SIG-M5 treated with dmso at 0.1 percent for 504 hours (cell line): ENCODE measurements around the gene CPED1.
A peak's percentile ranks its signal among the peaks of the same experiment; 100 is the strongest.
"Not testable (repeated sequence)": the region's sequence is repeated elsewhere in the genome, so short reads cannot be mapped to it uniquely, and the experiment has no call there.

Experiments used
- DNase-seq: peaks from one replicate; lab custom pipeline; 2025; ENCODE audit not compliant: unreplicated experiment; lab: John Stamatoyannopoulos, UW

CPED1 gene

DNA sequence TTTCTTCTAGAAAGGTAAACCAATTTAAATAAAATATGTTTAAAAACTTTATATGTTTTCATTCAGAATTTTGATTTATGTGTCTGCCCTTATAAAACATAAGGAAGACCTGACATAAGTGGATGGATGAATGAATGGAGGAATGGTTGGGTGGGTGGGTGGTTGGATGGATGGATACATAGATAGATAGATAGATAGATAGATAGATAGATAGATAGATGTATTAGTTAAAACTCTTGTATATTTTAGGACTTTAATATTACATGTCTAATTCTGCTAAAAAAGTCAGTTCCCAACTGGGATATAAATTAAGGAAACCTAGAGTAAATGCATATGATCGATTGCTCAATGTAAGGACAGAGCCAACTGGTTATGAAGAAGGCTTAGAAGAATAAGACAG, 184.0 kb downstream of the CPED1 start:
- no peak for DNase-seq

GRCh38 chr7:121175826-121176225, 187.3 kb downstream of the CPED1 start:
- DNase-seq, result no peak

GRCh38 chr7:121178452-121178851, 189.9 kb downstream of the CPED1 start:
- DNase-seq, result no peak

DNA sequence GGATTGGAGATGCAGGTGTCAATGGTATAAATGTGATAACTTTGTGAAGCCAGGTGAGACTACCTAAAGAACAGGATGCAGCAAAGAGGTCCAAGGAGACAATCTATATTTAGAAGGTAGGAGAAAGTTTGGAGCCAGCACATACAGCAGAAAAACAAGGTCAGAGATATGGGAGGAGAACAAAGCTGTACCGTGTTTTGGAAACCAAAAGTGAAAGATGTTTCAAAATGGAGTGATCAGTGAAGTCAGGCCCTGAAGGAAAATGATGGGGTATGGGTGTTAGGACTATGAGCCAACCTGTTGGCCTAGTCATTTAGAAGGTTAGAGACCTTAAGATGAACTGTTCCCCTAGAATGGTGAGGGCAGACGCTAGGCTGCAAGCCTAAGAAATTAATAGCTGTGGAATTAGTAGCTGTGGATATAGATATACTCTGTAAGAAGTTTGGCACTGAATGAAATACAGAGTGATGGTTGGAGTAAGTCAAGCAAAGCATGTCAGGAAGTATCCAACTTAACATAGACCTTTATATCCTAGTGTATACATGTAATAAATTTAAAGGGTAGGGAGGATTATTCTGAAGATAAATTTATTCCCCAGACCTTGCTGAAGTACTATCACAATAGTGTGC, 190.5 kb downstream of the CPED1 start:
- no peak for DNase-seq

DNA sequence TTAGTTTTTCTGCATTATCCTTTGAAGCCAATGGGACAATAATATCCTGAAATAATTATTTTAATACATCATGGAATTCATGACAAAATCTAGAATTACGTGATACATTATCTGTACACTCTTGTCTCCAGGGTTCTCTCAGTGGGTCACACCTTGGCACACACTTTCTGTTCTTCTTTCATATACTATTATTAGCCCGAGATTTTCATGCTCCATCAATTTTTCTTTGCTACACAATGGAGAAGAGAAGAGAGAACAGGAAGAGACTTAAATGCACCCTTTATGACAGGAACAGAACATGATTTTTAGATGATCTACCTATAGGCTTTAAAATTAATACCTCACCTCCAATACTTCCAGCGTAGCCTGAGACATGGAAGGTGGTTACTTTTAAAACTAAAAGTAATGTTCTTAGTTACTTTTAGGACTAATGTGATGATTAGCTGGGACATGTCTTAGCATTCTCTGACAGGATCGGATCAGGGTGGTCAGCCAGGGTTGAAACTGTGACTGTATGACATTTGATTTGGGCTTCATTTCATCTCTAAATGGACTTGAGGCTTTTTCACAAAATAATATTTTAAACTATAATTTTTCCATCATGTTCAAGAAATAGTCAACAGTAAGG, 192.0 kb downstream of the CPED1 start:
- DNase-seq, result no peak

DNA sequence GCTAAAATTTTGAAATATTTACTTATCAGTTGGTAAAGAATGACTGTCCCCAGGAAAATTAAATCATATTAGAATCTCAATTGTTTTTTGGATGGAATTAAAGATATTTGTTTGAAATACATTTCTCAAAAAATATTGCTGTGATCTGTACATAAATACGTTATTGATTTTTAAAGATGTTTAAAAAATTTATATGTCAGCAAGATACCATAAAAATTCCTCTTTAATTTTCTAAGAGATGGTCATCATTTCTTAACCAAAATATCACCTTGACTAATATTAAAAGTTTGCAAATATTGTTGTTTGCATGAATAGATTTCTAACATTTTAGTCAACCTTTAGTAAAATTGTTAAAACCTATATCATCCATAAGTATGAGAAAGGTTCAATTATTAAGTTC, 192.8 kb downstream of the CPED1 start:
- no peak for DNase-seq

- no peak for DNase-seq
Measured at GRCh38 chr7:121182281-121182680, 193.8 kb downstream of the CPED1 start.

DNA sequence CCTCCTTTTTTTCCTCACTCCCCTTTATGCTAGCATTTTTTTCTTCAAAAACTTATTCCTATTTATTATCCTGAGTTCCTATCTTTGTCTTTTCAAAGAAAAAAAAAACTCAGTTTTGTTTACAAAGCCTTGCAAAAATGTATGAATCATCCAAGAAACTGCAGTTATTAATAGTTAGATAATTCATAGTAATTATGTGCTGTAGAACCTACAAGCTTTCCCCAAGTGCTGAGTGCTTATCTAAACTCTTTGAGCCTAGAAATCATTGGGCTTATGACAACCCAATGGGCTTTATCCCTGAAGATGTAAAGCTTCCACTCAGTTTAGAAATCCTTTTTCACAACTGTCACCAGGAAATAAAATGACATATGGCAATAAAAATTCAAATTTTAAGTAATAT, 194.4 kb downstream of the CPED1 start:
- DNase-seq, result no peak

DNA sequence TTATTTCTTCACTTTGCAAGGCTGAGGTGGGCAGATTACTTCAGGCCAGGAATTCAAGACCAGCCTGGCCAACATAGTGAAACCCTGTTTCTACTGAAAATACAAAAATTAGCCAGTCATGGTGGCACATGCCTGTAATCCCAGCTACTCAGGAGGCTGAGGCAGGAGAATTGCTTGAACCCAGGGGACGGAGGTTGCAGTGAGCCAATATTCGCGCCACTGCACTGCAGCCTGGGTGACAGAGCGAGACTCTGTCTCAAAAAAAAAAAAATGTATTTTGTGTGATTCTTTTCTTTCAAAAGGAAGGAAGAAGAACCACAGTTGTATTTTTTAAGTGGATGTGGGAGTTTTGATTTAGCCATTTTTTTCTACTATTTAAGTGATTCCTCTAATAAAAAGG, 195.4 kb downstream of the CPED1 start:
- DNase-seq, result not testable (repeated sequence)

- DNase-seq, result no peak
Measured at GRCh38 chr7:121186746-121187145, 198.2 kb downstream of the CPED1 start.

DNA sequence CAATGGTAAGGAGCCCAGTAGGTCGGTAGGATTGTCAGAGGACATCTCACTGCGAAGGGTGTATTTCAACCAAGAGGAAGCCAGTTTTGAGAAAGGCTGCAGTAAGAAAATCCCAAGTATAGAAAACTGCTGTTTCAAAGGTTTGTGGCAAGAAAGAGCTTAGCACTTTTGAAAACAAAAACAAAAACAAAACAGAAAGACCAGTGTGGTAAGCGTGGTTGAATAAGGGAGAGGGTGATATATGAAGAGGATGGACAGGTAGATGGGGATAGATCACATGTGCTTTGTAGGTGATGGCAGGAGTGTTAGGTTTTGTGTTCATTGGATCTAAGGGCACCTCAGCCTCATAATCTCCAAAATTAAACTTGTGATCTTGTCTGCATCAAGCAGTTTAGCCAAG, 198.7 kb downstream of the CPED1 start:
- DNase-seq, result no peak

DNA sequence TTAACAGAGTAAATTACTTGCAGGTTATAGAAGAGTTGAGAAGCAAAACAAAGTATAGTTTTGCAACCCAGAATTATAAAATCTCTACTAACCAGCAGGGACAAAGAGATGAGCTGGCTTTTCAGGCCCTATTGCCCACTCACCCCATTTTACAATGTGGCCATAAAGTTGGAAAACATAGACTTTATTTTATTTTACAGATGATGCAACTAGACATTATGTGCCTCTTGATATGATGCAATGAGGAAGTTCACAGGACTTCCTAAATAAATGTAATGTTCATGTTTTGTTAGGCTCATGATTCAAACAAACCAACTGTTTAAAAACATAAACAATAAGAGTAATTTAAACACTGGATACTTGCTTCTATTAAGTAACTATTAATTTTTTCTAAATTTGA, 199.2 kb downstream of the CPED1 start:
- peak; percentile 2 for DNase-seq

GRCh38 chr7:121192834-121193233, 204.3 kb downstream of the CPED1 start:
- no peak for DNase-seq

DNA sequence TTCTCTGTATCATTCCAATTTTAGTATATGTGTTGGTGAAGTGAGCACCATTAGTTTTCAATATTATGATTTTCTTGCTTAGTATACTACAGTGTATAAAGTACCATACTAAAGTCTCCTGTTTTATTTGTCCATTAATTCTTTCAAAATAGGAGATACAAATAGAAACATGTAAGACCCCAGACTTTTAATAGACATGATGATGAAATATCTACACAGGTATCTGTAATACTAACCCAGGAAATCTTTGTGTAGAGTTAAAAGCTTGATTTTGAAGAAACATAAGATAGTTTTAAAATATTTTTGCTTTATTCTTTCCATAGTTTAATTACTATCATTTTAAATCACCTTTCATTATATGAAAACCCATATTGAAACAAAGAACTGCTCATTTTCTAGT, 206.5 kb downstream of the CPED1 start:
- no peak for DNase-seq

GRCh38 chr7:121195874-121196273, 207.4 kb downstream of the CPED1 start:
- no peak for DNase-seq

DNA sequence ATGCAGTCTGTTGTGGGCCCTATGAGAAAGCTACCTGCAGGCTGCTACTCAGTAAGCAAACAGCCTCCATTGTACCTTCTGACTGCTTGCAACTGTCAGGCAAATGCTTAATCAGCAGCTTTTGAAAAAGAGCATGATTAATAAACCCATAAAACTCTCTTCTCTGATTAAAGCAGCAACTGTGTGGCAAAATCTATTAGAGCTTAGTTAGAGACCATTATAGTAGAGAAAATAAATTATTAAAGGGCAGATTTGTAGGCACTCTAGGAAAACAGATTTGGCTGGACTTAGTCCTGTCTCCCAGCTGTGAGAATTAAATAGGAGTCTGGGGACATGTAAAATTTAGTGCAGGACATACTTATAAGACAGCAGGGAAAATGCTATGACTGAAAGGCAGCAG, 207.8 kb downstream of the CPED1 start:
- no peak for DNase-seq

- no peak for DNase-seq
Measured at GRCh38 chr7:121197455-121197854, 208.9 kb downstream of the CPED1 start.

GRCh38 chr7:121198502-121198901, 210.0 kb downstream of the CPED1 start:
- DNase-seq, result no peak

DNA sequence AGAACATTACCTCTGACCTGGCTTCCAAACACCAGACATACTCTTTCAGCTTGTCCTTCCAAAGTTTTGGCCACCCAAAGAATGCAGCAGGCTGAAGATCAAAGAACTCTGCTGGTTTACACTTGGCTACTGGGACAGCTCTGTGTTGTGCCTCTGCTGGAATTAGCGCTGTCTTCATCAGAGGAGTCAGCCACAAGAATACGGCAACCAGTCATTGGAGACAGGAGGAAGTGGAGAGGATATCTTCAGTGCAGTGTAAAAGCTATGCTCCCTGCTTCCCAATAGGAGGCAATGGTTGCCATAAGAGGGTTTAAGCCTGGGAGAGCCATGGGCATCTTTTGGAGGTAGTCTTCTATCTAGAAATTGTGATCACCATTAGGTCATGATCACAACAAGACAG, 213.6 kb downstream of the CPED1 start:
- DNase-seq, result no peak

DNA sequence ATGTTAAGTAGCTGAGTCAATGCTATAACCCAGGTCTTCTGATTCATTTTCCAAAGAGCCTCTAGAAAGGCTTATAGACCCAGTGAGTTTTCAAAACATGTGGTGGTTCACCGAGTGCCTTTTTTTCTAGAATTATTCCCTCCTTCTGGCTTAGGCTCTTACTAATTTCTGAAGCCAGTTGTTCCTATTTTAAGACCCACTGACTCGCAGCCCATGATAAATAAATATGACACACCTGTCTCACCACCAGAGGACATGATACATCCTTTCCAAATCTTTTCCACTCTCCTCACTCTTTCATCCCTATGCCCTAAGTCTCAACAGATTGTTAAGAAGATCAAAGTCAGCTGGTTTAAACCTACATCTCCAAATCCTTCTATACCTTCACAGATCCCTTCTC, 214.3 kb downstream of the CPED1 start:
- DNase-seq, result no peak

DNA sequence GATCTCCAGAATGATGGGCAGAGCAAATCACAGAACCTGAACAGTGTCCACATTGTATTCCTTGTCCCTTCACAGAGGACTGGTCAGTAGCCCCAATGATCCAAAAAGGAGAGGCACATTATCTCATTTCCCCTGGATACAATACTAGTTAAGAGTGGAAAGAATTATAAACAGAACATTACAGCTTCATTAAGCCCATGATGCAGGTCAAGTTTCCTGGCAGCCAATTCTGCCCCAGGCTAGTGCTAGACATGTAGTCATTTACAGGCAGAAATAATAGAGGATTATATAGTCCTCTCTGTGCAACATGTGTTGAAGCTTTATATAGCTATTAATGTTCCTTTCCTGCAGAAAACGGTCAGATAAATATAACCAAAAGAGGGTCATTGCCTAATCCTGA, 216.0 kb downstream of the CPED1 start:
- DNase-seq, result no peak

GRCh38 chr7:121205777-121206176, 217.3 kb downstream of the CPED1 start:
- no peak for DNase-seq

GRCh38 chr7:121211253-121211652, 222.7 kb downstream of the CPED1 start:
- no peak for DNase-seq
